ENCODE measurements around the gene CEP170. TPM values are rescaled to one million over a fixed set of nuclear protein-coding genes. Genes with fewer than 3 reads are reported as not detected.

The CEP170 gene
- polyA plus RNA-seq, 3 donors, result 13.7 to 44.5 (median 17.4) TPM

DNA sequence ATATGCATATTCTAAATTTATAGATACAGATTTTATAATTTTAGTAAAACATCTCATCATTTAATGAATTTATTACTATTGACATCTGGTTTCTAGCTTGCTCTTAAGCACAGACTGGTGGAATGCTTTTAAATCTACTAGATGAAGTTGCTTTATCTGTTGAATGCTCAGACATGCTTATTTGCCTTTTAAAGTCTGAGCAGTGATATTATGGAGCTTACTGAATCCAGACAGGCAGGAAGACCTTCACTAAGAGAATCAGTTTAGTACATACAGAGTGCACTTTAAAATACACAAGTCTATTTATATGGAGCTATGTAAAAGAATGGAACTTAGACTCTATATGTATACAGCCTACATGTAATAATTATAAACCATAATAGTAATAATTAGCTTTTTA, 17.3 kb upstream of the CEP170 start:
- Histone ChIP-seq H4K20me1 (ENCODE audit: insufficient read depth, low read length) (no peaks in the 10 kb centered on the region), H3K9me3 (replicated peaks in 1 of 2; ENCODE audit: control insufficient read depth in 1 of 2, insufficient read depth in 1 of 2, low read length in 2 of 2) (no peaks in the 10 kb centered on the region), H3K4me3 (replicated peaks in 1 of 3; ENCODE audit: low read depth in 2 of 3, low read length in 3 of 3) (no peak overlapping the region), H2AFZ (ENCODE audit: insufficient read depth, low read depth, low read length, poor library complexity, severe bottlenecking) (no peak overlapping the region), H3K4me1 (ENCODE audit: control insufficient read depth in 1 of 2, insufficient read depth in 2 of 2, low read length in 2 of 2) (peaks cover 34% of the 10 kb centered on the region in 2 donors), H3K36me3 (replicated peaks in 1 of 2; ENCODE audit: control insufficient read depth in 1 of 2, insufficient read depth in 2 of 2, low read length in 2 of 2) (peaks cover 47 to 51% of the 10 kb centered on the region in 2 donors), H3K79me2 (ENCODE audit: insufficient read depth, low read length) (peaks cover 20% of the 10 kb centered on the region), H3K9ac (ENCODE audit: insufficient read depth, low read length, poor library complexity, severe bottlenecking) (no peak overlapping the region), H3K4me2 (replicated peaks; ENCODE audit: extremely low read depth, low read length, poor library complexity, severe bottlenecking) (no peak overlapping the region), H3K27me3 (ENCODE audit: control insufficient read depth in 2 of 2, insufficient read depth in 2 of 2, low read length in 2 of 2) (no peaks in the 10 kb centered on the region), H3K27ac (ENCODE audit: low read depth in 1 of 2, low read length in 2 of 2) (no peak overlapping the region)
- Mint-ChIP-seq H3K4me1 (peaks cover 33% of the 10 kb centered on the region), H3K9me3 (peaks cover 0 to 2% (median 0%) of the 10 kb centered on the region in 7 donors), H3K27me3 (ENCODE audit: low read depth in 3 of 3) (no peaks in the 10 kb centered on the region), H3K4me3 (no peak overlapping the region), H3K36me3 (peaks cover 38 to 43% of the 10 kb centered on the region in 2 donors), H3K27ac (no peak overlapping the region)
- DNase-seq, result no peak
- TF ChIP-seq, protein P1, sequence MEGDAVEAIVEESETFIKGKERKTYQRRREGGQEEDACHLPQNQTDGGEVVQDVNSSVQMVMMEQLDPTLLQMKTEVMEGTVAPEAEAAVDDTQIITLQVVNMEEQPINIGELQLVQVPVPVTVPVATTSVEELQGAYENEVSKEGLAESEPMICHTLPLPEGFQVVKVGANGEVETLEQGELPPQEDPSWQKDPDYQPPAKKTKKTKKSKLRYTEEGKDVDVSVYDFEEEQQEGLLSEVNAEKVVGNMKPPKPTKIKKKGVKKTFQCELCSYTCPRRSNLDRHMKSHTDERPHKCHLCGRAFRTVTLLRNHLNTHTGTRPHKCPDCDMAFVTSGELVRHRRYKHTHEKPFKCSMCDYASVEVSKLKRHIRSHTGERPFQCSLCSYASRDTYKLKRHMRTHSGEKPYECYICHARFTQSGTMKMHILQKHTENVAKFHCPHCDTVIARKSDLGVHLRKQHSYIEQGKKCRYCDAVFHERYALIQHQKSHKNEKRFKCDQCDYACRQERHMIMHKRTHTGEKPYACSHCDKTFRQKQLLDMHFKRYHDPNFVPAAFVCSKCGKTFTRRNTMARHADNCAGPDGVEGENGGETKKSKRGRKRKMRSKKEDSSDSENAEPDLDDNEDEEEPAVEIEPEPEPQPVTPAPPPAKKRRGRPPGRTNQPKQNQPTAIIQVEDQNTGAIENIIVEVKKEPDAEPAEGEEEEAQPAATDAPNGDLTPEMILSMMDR (IDR thresholded peaks at IDR 0.05), result no peak
- intact Hi-C loops (cut with micrococcal nuclease), result no loop called here

DNA sequence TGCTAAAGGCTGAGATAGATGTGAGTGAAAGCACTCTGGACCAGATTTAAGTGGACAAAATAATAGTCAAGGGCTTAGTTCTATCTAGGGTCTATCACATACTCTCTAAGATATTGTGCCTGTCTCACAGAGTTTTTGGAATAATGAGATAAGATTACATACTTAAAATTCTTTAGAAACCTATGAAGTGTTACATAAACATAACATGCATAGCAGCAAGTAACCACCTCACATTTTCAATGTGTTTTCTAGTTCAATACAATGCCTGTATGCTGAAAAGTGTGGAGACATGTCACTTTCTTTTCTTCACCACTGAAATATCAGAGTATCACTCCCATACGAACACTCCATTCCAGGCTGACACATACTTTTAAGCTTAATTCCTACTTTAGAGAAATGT, 16.9 kb upstream of the CEP170 start:
- H3K27ac ChIP-seq (ENCODE audit: low read depth in 1 of 2, low read length in 2 of 2), result no peak overlapping the region
- H3K4me1 ChIP-seq (ENCODE audit: control insufficient read depth in 1 of 2, insufficient read depth in 2 of 2, low read length in 2 of 2), result peaks cover 38% of the 10 kb centered on the region in 2 donors
- Mint-ChIP-seq H3K9me3 (peaks cover 0 to 2% (median 0%) of the 10 kb centered on the region in 7 donors), H3K36me3 (peaks cover 35 to 39% of the 10 kb centered on the region in 2 donors), H3K27me3 (ENCODE audit: low read depth in 3 of 3) (no peaks in the 10 kb centered on the region), H3K4me1 (peaks cover 36% of the 10 kb centered on the region), H3K4me3 (no peak overlapping the region), H3K27ac (no peak overlapping the region)
- H3K4me3 ChIP-seq (replicated peaks in 1 of 3; ENCODE audit: low read depth in 2 of 3, low read length in 3 of 3), result no peak overlapping the region
- H2AFZ ChIP-seq (ENCODE audit: insufficient read depth, low read depth, low read length, poor library complexity, severe bottlenecking), result no peak overlapping the region
- no CpG with 5 or more reads among the region's 1 CpG for WGBS (ENCODE audit: insufficient coverage)
- no peak overlapping the region for H3K4me2 ChIP-seq (replicated peaks; ENCODE audit: extremely low read depth, low read length, poor library complexity, severe bottlenecking)
- H3K27me3 ChIP-seq (ENCODE audit: control insufficient read depth in 2 of 2, insufficient read depth in 2 of 2, low read length in 2 of 2), result no peaks in the 10 kb centered on the region
- TF ChIP-seq, protein P1 (IDR thresholded peaks at IDR 0.05), result no peak
- no peaks in the 10 kb centered on the region for H4K20me1 ChIP-seq (ENCODE audit: insufficient read depth, low read length)
- H3K36me3 ChIP-seq (replicated peaks in 1 of 2; ENCODE audit: control insufficient read depth in 1 of 2, insufficient read depth in 2 of 2, low read length in 2 of 2), result peaks cover 43 to 47% of the 10 kb centered on the region in 2 donors
- no peak overlapping the region for H3K9ac ChIP-seq (ENCODE audit: insufficient read depth, low read length, poor library complexity, severe bottlenecking)
- intact Hi-C loops (cut with micrococcal nuclease), result no loop called here
- no peak for DNase-seq
- H3K79me2 ChIP-seq (ENCODE audit: insufficient read depth, low read length), result peaks cover 20% of the 10 kb centered on the region
- H3K9me3 ChIP-seq (replicated peaks in 1 of 2; ENCODE audit: control insufficient read depth in 1 of 2, insufficient read depth in 1 of 2, low read length in 2 of 2), result no peaks in the 10 kb centered on the region
